Vagina (tissue), 2 donors: ENCODE data around the gene LBHD1. TPM values are rescaled to one million over a fixed set of nuclear protein-coding genes. Genes with fewer than 3 reads are reported as not detected.
A peak's percentile ranks its signal among the peaks of the same experiment; 100 is the strongest.

Source experiments
- DNase-seq, 2 donors: peaks; one replicate each; pipeline ENCODE4 v3.0.0-alpha.2; 2017; ENCODE audit errors: extremely low spot score in 2 of 2
- H3K27ac ChIP-seq: fragments of 200-600 bp; sonication (generic); one replicate; pipeline ENCODE4 v1.5.1; 2019
- H3K27me3 ChIP-seq: fragments of 200-600 bp; sonication (generic); one replicate; pipeline ENCODE4 v1.5.1; 2019
- H3K36me3 ChIP-seq, 2 donors: fragments of 200-600 bp; sonication (generic); one replicate each; pipeline ENCODE4 v1.5.1; 2017 to 2019
- H3K4me1 ChIP-seq: fragments of 200-600 bp; sonication (generic); one replicate; pipeline ENCODE4 v1.5.1; 2019
- H3K4me3 ChIP-seq, 2 donors: fragments of 200-600 bp; sonication (generic); 1 replicate in 1 of 2; 2 replicates in 1 of 2; pipeline ENCODE4 v1.5.1; 2016 to 2019
- H3K9me3 ChIP-seq: fragments of 200-600 bp; sonication (generic); one replicate; pipeline ENCODE4 v1.5.1; 2019
- CTCF ChIP-seq, 3 experiments: fragments of 450-650 bp in 2 of 3; fragments of 200-600 bp in 1 of 3; sonication (generic) in 1 of 3; IDR thresholded peaks; one replicate each; pipeline ENCODE4 v1.5.1; 2017 to 2019; ENCODE audit warnings: antibody characterized with exemption in 3 of 3, mild to moderate bottlenecking in 2 of 3, moderate library complexity in 2 of 3
- POLR2A ChIP-seq, 2 donors: fragments of 450-650 bp; IDR thresholded peaks; one replicate each; pipeline ENCODE4 v1.6.1; 2017; ENCODE audit warnings: antibody characterized with exemption in 2 of 2, mild to moderate bottlenecking in 2 of 2, moderate library complexity in 2 of 2
- POLR2AphosphoS5 ChIP-seq, 2 donors: sonication (generic); formaldehyde crosslinking; IDR thresholded peaks; one replicate each; pipeline ENCODE4 v1.9.0; 2017; ENCODE audit warnings: antibody characterized with exemption in 2 of 2, mild to moderate bottlenecking in 2 of 2, low read depth in 1 of 2; ENCODE audit not compliant: insufficient read depth in 1 of 2
- intact Hi-C: fragments of 100-400 bp; cut with DNase I; formaldehyde crosslinking; loops from one replicate; pipeline ENCODE4 v1.15.1; 2023
- total RNA-seq: library from RNA; depleted of rRNA; stranded (reverse); fragments of >200 nt; gene quantifications from one replicate; pipeline ENCODE4 v1.2.3, GENCODE V29; 2016

LBHD1 gene
- total RNA-seq, 1 donor from 2014 or later = 6.9 TPM

GRCh38 chr11:62715150-62716130 lies 43.4 kb upstream of the LBHD1 start:
- intact Hi-C loops = no loop called here
- no peaks in the 10 kb centered on the region for H3K27me3 ChIP-seq
- H3K4me1 ChIP-seq = peaks cover 3% of the 10 kb centered on the region
- TF ChIP-seq CTCF (IDR thresholded peaks at IDR 0.05) (no peak), POLR2AphosphoS5 (IDR thresholded peaks at IDR 0.05; ENCODE audit: insufficient read depth in 1 of 2, low read depth in 1 of 2) (no peak), POLR2A (IDR thresholded peaks at IDR 0.05) (no peak)
- DNase-seq = no peak
- H3K4me3 ChIP-seq = no peak overlapping the region
- peaks cover 0 to 93% of the 10 kb centered on the region in 2 donors for H3K36me3 ChIP-seq
- no peaks in the 10 kb centered on the region for H3K9me3 ChIP-seq
- H3K27ac ChIP-seq = no peak overlapping the region

GRCh38 chr11:62713343-62713742 lies 41.3 kb upstream of the LBHD1 start:
- no peak overlapping the region for H3K27ac ChIP-seq
- DNase-seq = no peak
- no peak overlapping the region for H3K4me3 ChIP-seq
- TF ChIP-seq CTCF (IDR thresholded peaks at IDR 0.05) (no peak), POLR2AphosphoS5 (IDR thresholded peaks at IDR 0.05; ENCODE audit: insufficient read depth in 1 of 2, low read depth in 1 of 2) (no peak), POLR2A (IDR thresholded peaks at IDR 0.05) (no peak)
- H3K36me3 ChIP-seq = peaks cover 0 to 72% of the 10 kb centered on the region in 2 donors
- no peaks in the 10 kb centered on the region for H3K27me3 ChIP-seq
- intact Hi-C loops = no loop called here
- no peaks in the 10 kb centered on the region for H3K9me3 ChIP-seq
- H3K4me1 ChIP-seq = peaks cover 18% of the 10 kb centered on the region

- intact Hi-C loops = no loop called here
- Histone ChIP-seq H3K4me1 (peaks cover 19% of the 10 kb centered on the region), H3K4me3 (no peak overlapping the region), H3K9me3 (no peaks in the 10 kb centered on the region), H3K27me3 (no peaks in the 10 kb centered on the region), H3K27ac (no peak overlapping the region), H3K36me3 (peaks cover 0 to 67% of the 10 kb centered on the region in 2 donors)
- DNase-seq = no peak
- TF ChIP-seq POLR2AphosphoS5 (IDR thresholded peaks at IDR 0.05; ENCODE audit: insufficient read depth in 1 of 2, low read depth in 1 of 2) (no peak), POLR2A (IDR thresholded peaks at IDR 0.05) (no peak), CTCF (IDR thresholded peaks at IDR 0.05) (no peak)
Measured at GRCh38 chr11:62712861-62713260, 40.8 kb upstream of the LBHD1 start.

GRCh38 chr11:62712276-62712812 lies 40.3 kb upstream of the LBHD1 start:
- Histone ChIP-seq H3K36me3 (peaks cover 0 to 62% of the 10 kb centered on the region in 2 donors), H3K9me3 (no peaks in the 10 kb centered on the region), H3K27ac (no peak overlapping the region), H3K4me1 (peaks cover 22% of the 10 kb centered on the region), H3K27me3 (no peaks in the 10 kb centered on the region), H3K4me3 (no peak overlapping the region)
- intact Hi-C loops = no loop called here
- TF ChIP-seq POLR2A (IDR thresholded peaks at IDR 0.05) (no peak), POLR2AphosphoS5 (IDR thresholded peaks at IDR 0.05; ENCODE audit: insufficient read depth in 1 of 2, low read depth in 1 of 2) (no peak), CTCF (IDR thresholded peaks at IDR 0.05) (no peak)
- DNase-seq = no peak

- Histone ChIP-seq H3K4me3 (peak overlapping the region; percentile 44 to 63), H3K36me3 (peaks cover 0 to 38% of the 10 kb centered on the region in 2 donors), H3K9me3 (no peaks in the 10 kb centered on the region), H3K27me3 (no peaks in the 10 kb centered on the region), H3K27ac (peak overlapping the region; percentile 95), H3K4me1 (peaks cover 40% of the 10 kb centered on the region)
- intact Hi-C loops = no loop called here
- DNase-seq = no peak
- TF ChIP-seq POLR2A (IDR thresholded peaks at IDR 0.05) (no peak), POLR2AphosphoS5 (IDR thresholded peaks at IDR 0.05; ENCODE audit: insufficient read depth in 1 of 2, low read depth in 1 of 2) (no peak), CTCF (IDR thresholded peaks at IDR 0.05) (no peak)
Measured at GRCh38 chr11:62710001-62710345, 37.9 kb upstream of the LBHD1 start.
